ENCODE data around the gene COL6A1.
A peak's percentile ranks its signal among the peaks of the same experiment; 100 is the strongest.
"Not testable (repeated sequence)": the region's sequence is repeated elsewhere in the genome, so short reads cannot be mapped to it uniquely, and the experiment has no call there.

Gene COL6A1

DNA sequence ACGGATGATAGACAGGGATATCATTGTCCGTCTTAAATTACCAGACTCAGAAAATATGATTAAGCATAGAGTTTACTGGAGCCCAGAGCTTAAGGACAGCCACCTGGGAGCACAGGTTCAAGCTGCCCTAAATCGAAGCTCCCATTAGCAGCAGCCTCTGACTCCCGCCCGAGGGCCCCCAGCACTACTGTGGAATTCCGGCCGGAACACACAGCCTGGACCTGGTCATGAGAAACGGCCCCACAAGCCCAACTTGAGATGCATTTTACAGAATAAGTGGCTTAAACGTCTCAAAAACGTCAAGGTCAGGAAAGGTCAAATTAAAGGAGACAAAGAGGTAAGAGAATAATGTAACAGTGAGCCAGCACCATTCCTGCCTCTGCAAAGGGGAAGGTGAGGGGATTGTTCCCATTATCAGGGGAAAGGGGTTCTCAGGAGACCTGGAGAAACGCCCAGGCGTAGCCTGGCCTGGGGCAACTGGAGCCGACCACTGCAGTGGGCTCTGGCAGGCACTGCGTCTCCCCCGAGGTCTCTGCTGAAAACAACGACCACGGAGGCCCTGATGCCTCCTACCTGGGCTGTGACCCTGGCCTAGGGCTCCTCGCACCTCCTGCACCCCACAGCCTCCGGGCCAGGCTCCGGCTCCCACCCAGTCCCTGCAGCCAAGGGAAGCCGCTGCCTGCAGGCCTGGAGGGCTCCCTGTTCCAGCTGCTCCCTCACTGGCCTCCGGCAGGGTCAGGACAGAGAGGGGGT lies 11.5 kb upstream of the COL6A1 start:
- peak; percentile 40 for DNase-seq

DNA sequence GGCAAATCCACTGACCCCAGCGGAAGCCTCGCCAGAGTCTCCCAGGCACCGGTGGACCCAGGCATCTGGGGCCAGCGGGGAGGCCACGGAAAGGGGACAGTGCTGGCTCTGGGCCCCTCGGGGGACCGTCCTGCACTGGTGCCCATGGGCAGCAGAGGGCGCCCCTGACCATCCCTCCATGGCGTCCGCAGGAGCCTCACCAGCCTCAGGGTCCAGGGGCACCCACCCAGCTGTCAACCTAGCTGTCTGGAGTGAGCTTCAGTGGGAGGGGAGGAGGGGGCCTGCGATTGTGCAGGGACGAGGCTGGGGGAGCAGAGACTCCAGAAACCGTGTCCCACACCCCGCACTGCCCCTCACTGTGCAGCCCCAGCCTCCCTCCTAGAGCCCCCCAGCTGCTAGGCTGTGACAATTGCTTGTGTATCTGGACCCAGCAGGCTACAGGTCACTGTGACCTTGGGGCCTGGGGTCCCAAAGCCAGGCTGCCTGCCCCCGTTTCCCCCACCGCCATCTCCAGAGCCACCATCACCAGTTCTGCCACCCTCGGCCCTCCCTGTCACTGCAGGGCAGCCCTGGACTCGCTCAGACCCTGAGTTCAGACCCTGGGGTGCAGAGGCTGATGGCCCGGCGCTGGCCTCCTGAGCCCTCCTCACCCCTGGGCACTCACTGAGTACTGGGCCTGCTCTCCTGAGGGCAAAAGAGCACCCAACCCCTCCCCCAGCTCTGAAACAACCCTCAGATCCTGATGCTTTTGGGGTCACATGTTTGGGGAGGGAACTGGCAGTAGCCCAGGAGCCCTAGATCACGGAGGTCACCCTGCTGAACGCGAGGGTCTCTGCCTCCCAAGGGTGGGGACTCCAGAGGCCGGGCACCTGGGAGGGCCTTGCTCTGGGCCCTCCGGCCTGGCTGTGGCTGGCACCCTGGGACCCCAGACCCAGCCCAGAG lies 10.6 kb upstream of the COL6A1 start:
- peak; percentile 81 for DNase-seq

DNA sequence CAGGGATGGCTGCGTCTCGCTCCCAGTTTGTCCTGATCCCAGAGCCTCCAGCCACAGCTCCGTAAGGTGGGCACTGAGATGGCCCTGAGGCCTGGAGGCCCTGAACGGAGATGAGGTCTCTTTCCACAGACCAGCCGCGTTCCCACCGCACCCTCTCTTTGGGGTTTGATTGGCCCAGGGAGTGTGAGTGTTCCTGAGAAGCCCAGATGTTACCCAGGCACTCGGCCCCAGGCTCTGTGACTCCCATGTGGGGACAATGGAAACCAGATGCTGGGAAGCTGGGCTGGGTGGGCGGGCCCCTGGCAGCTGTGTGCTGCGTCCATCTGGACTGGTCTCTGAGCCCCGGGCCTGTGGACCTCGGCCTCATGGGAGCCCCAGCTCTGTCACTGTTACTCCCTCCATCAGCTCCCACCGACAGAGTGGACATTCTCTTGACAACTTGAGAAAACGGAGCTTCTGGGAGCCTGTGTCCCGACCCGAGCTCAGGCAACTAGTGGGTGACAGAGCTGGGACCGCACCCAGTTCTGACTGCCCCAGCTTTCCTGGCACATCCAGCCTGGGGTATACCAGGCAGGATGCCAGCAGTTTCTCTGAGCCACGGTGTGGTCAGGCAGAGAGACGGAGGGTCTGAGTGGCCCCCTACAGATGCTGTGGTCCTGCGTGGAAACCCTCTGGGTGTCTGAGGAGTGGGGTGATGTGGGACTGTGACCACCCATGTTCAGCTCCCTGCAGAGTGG lies 9.8 kb upstream of the COL6A1 start:
- DNase-seq: peak; percentile 71

DNA sequence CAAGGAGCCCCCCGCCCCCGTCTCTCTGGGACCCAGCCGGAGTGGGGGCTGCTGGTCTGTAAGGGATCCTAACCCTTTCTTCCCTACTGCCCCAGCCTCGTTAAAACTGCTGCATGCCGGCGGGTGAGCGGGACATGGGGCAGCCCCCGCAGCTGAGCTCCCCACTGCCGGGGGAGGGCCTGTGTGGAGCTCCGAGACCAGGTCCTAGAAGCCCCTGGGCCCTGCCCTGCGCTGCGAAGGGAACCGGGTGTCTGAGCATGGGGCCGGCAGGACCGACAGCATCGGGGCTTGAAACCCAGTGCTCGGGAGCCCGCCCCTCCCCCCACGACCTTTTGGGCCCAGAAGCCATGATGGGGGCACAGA lies 9.2 kb upstream of the COL6A1 start:
- DNase-seq: peak; percentile 55

DNA sequence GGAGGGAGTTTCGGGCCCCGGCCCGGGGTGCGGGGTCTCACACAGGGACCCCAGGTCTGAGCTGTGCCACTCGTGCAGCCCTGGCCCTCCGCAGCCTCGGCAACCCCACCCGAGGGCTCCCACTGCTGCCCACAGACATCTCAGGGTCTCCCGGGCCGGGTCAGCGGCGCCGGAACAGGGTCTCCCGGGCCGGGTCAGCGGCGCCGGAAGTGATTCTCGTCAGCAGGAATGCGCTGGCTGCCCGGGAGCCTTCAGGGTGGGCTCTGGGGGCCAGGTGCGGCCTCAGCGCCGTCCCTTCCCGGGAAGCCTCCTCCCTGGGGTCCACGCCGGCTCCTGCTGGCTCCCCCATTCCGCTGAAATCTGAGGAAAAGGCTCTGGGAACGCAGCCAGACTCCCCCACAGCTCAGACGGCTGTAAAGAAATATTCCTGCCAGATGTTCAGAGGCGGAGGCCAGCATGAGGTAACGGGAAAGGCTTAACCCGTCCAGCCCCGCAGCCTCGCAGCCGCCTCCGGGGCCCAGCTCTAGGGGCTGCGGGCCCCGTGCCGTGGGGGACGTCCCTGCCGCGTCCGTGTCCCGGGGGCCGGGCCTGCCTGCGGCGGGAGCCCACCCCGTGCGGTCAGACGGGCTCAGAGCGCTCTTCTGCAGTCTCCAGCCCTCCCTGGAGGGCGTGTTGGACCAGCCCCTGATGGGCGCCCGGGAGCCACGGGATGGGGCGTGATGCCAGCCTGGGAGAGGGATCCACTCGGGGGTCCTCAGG lies 8.7 kb upstream of the COL6A1 start:
- peak; percentile 65 for DNase-seq

DNA sequence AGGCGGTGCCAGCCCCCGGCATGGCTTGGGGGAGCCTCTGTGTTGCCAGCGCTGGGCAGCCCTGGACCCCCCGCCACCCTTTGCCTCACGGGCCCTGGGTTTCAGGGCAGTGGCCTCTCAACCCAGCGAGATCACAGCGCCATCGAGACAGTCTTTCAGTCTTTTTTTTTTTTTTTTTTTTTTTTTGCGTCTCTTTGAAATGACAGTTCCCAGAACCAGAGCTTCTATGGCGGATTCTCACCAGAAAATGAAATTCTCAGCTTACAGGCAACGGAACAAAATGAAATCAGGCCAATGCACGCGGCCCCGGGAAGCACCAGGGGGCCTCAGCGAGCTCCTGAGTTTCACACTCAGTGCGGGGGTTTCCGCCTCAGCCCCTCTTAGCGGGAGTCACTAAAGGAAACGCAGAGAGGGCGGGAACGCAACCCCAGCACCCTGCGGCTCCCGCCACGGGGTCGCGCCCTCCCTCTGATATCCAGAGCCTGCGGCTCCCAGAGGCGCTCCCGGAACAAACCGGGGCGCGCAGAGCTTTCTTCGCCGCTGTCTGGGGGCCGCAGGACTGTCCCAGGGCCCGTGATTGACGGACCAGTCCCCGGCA lies 8.0 kb upstream of the COL6A1 start:
- DNase-seq: peak; percentile 91

DNA sequence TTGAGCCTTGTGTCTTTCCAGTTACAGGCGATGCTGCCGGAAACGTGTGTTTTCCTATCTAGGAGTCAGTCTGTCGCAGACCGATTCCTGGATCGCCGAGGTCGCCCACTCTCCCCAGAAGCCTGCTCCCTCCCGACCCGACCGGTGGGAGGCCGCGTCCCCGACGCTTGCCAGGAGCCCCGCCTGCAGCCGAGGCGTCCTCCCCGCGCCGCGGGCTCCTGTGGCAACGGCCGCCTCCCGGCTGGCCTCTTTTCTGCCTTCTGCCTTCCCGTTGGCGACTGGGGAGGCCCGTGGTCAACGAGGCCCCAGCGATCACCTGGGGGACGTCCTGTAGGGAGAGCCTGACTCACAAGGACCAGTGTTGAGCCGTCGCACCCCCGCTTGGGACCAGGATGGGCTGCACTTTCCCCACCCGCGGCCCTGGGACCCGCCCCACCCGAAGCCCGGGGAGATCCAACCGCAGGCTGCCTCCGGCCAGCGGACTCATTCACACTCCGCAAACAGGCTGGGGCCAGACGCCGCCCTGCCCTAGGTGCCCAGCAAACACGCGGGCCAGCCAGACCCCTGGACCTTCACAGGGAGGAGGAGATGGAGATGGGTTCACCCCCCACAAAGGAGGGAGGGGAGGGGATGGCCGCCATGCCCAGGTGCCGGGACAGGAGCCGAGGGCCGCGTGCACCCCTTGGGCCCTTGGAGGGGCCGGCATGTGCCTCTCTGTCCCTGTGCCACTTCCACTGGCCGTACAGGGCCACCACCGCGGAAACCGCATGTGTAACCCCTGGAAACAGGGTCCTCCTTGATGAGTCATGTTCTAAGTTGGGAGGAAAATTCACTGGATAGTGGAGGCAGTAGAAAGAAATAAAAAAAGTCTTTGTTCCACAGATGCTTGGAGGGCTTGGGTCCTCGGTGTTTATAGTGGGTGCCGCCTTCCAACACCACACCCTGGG lies 7.2 kb upstream of the COL6A1 start:
- DNase-seq: peak; percentile 82

DNA sequence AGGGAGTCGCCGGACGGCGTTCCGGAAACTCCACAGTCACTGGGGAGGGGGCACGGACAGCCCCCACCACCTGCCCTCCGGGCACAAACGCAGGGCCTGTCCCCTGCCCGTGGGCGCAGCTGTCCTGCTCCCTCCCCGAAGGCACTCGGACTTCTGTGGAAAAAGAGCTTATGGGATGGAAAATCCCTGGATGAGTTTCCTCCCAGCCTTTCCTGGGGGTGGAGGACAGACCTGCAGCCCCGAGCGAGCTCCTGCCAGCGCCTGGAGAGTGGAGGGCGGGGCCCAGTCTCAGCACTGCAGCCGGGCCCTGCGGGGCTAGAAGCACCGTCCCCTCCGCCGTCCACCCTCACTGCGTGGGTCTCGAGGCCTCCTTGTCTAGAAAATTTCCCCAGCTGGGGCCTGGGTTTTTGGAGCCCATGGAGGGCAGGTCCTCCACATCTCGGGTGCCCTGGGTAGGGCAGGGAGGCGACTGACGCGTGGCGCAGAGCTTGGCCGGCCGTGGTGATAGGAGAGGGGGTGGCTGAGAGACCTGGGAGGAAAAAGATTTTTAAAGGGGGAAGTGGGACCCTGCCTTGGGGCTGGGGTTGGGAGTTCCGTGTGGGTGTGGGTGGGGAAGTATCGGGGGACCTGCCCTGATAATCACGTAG lies 6.4 kb upstream of the COL6A1 start:
- peak; percentile 87 for DNase-seq

DNA sequence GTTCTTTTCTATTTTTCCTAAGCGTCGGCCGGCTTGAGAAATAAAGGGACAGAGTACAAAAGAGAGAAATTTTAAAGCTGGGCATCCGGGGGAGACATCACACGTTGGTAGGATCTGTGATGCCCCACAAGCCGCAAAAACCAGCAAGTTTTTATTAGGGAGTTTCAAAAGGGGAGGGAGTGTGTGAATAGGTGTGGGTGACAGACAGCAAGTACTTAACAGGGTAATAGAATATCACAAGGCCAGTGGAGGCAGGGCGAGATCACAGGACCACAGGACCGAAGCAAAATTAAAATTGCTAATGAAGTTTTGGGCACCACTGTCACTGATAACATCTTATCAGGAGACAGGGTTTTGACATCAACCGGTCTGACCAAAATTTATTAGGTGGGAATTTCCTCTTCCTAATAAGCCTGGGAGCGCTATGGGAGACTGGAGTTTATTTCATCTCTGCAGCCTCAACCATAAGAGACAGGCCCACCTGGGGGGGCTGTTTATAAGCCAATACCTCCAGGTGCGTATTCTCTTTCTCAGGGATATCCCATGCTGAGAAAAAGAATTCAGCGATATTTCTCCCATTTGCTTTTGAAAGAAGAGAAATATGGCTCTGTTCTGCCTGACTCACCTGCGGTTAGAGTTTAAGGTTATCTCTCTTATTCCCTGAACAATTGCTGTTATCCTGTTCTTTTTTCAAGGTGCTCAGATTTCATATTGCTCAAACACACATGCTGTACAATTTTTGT lies 5.7 kb upstream of the COL6A1 start:
- DNase-seq: not testable (repeated sequence)

DNA sequence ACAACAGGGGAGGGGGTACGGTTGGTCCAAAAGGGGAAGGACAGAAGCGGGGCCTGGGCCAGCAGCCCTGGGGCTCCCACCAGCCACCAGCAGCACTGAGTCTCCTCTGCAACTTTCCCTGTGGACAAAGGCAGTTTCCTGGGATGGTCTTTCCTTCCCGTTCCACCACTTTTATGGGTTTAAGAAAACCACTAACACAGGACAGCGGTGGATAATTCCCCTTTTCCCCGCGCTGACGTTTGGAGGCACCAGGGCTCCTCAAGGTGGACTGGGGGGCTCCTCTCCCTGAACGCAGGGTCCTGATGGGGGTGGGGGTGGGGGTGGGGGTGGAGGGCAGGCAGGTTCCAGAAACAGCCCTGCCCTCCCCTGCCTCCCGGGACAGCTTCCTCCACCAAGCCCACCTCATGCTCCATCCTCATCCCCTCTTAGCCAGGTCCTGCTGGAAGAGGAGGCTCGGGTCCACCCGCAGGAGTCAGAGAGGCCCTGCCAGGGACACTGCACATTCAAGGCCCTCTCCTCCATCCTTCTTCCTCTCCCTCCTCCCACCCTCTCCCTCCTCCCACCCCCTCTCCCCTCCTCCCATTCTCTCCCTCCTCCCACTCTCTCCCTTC lies 4.8 kb upstream of the COL6A1 start:
- peak; percentile 53 for DNase-seq

DNA sequence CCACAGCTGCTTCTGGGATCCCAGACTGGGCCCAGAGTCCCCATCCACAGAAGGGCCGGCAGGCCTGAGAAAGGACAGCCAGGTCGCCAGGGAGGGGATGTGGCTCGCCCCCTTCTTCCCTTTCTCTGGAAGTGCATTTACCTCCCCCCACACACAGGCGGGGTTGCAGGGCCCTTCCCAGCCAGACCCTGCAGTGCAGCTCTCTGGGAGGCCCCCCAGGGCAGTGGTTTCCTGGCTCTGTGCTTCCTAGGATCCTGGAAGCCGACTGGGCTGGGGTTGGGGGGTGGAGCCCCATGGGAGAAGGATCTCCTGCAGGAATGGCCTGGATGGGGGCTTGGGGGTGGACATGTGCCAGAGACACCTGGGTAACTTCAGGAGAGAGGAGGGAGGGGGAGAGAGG lies 4.2 kb upstream of the COL6A1 start:
- DNase-seq: peak; percentile 57

DNA sequence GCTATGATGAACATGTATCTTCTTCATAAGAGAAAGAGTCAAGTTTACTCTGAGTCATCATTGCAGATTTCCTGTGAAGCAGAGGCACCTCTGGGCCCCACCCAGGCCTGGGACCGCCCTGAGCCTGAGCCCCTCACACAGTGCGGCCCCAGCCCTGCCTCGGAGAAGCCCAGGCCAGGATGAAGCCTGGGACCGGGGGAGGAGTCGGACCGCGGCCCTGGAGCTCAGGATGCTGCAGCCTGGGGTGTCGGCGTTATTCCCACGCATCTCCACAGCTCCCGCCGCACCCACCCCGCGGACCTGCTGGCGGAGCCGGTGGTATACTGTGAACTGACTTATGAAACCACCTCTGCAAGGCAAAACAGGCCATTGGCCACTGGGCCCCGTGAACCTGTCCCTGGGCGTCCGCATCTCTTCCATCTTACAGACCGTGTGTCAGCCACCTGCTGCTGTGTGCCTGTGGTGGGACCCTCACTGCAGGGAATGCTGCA lies 2.4 kb upstream of the COL6A1 start:
- DNase-seq: peak; percentile 65

DNA sequence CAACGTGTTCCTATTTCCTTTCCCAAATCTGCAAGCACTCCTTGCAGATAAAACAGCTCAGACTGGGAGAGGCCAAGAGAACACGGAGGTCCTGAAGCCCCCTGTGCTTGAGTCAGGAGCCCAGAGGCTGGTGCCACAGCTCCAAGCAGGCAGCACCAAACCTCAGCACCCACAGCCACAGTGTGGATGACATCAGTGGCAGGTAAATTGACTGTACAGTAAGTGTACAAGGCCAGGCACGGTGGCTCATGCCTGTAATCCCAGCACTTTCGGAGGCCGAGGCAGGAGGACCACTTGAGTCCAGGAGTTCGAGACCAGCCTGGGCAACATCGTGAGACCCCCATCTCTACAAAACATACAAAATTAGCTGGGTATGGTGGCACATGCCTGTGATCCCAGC lies 1.9 kb upstream of the COL6A1 start:
- DNase-seq: peak; percentile 56

DNA sequence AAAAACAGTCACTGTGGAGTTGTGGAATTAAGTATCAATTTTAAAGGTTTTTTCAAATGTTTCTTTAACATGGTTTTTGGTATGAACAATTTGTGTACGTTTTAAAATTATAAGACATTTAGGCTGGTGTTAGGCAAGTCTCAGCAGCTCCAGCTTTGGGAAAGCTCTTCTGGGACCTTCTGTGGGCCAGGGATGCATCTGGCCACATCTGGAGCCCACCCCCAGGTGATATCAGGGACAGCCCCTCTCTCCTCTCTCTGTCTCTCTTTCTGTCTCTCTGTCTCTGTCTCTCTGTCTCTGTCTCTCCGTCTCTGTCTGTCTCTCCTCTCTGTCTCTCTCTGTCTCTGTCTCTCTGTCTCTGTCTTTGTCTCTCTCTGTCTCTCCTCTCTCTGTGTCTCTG lies 1.3 kb upstream of the COL6A1 start:
- no peak for DNase-seq

DNA sequence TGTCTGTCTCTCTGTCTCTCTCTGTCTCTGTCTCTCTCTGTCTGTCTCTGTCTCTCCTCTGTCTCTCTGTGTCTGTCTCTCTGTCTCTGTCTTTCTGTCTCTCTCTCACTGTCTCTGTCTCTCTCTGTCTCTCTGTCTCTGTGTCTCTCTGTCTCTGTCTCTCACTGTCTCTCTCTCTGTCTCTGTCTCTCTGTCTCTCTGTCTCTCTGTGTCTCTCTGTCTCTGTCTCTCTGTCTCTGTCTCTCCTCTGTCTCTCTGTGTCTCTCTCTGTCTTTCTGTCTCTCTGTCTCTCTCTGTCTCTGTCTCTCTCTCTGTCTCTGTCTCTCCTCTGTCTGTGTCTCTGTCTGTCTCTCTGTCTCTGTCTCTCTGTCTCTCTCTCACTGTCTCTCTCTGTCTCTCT lies 873 bp upstream of the COL6A1 start:
- no peak for DNase-seq

DNA sequence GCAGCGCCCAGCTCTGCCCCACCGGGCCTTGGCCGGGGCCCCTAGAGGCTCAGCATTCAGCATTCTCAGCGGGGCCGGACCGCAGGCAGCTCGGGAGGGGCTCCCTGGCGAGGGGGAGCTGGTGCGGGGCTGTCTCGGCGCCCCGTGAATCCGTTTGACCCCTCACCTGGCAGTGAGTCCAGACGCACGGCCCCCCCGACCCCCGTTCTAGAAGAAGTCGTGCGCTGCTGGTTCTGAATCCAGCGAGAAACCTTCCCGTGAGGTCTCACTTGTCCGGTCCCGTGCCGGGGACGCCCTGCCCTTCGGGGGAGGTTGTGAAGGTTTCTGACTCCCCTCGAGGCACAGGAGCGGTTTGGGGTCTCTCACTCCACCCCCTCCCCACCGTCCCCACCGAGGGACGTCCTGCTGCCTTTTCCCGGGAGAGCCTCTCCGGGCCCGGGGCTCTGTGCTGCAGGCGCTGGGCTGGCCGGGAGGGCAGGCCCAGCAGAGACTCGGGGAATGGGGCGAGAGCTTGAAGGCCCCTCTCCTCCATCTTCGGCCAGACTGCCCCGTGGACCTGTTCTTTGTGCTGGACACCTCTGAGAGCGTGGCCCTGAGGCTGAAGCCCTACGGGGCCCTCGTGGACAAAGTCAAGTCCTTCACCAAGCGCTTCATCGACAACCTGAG lies 655 bp downstream of the COL6A1 start:
- peak; percentile 65 for DNase-seq

DNA sequence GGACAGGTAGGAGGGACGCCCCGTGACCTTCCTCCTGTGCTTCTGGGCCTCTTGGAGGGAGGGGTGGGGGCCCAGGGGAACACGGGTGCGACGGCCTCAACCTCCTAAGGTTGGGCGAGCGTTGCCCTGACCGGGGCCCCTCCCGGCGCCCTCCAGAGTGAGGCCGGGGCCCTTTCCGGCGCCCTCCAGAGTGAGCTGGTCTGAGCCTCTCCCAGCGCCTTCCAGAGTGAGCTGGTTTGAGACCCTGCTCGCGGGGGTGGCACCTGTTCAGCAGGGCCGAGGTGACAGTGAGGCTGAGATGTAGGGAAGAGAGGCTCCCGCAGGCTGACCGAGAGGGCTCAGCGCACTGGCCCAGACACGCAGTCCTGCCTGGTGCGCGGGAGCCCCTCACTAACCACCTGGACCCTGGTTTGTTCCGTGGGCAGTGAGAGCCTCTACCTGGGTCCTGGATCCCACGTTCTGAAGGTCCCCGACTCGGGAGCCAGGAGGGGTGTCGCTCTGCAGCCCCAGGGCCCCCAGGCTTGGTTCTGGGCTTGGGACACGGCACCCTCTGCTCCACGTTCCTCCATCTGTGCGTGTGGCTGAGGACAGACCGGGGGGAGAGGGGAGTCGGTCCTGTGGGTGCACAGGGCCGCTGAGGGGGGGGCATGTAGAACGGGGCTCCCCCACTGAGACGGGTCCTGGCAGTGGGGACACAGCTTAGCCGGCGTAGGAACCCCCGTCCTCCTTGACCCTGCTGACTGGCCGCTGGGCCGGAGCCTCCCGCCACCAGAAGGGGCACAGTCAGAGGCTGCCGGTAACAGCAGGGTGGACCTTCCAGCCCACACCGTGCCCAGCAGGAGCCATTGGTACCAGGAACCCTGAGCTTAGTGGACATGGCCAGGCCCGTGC lies 1.4 kb downstream of the COL6A1 start:
- peak; percentile 56 for DNase-seq

DNA sequence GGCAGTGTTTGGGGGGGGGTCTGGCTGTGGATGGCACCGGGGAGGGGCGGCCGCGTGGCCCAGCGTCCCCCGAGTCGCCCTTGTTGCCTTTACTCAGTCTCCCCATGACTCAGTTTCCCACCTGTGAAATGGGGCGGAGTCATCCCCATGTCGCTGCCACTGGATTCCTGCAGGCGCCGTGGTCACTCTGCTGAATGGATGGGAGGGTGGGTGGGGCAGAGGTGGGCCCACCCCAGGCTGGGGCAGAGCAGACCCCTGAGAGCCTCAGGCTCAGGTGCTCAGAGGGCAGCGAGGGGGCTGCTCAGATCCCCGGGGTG lies 2.0 kb downstream of the COL6A1 start:
- no peak for DNase-seq

Measured in islet precursor cell (in vitro differentiated cells).